A549 (cell line): ENCODE measurements around the gene ICA1L. TPM values are rescaled to one million over a fixed set of nuclear protein-coding genes. Genes with fewer than 3 reads are reported as not detected.

Experiments
- ATAC-seq, 2 experiments: fragments of 200-7000 bp in 1 of 2; fragments of >200 bp in 1 of 2; cut with Nextera tagmentation in 1 of 2; cut with Tn5 transposase in 1 of 2; 3 replicates each; pipeline versions ENCODE4 v1.8.0 to v1.9.1; 2018 to 2020; ENCODE audit warnings: mild to moderate bottlenecking in 1 of 2, moderate library complexity in 1 of 2
- CTCF ChIA-PET: fragments of 300-600 bp; sonication (Branson Sonifier 250); formaldehyde crosslinking; extraction: SDS; loops from one replicate; lab custom pipeline; 2021; ENCODE audit warnings: antibody characterized with exemption, inconsistent platforms; lab: Yijun Ruan, JAX
- POLR2A ChIA-PET: fragments of 350-600 bp; formaldehyde crosslinking; extraction: SDS; loops from one replicate; lab custom pipeline; 2021; ENCODE audit warnings: antibody characterized with exemption, inconsistent platforms; lab: Yijun Ruan, JAX
- DNase-seq, 2 experiments: peaks; one replicate each; pipeline versions ENCODE4 v3.0.0 to v3.0.0-alpha.2; 2011 to 2016; ENCODE audit warnings: low read depth in 1 of 2, low spot score in 1 of 2
- FAIRE-seq: peaks from 2 replicates; lab custom pipeline; 2011; peaks lifted over from hg19 to GRCh38; lab: Jason Lieb, UNC
- H3K27ac ChIP-seq, 2 experiments: fragments of >200 bp; sonication (Bioruptor Twin); formaldehyde crosslinking; 3 replicates each; pipeline ENCODE4 v1.5.1; 2016 to 2017
- H3K4me1 ChIP-seq: fragments of >200 bp; sonication (Bioruptor Twin); formaldehyde crosslinking; 3 replicates; pipeline ENCODE4 v1.6.1; 2016
- H3K4me2 ChIP-seq: fragments of >200 bp; sonication (Bioruptor Twin); formaldehyde crosslinking; 3 replicates; pipeline ENCODE4 v1.6.1; 2016
- H3K4me3 ChIP-seq: fragments of >200 bp; sonication (Bioruptor Twin); formaldehyde crosslinking; 3 replicates; pipeline ENCODE4 v1.5.1; 2016
- H3K9me3 ChIP-seq: fragments of >200 bp; sonication (Bioruptor Twin); formaldehyde crosslinking; 3 replicates; pipeline ENCODE4 v1.6.1; 2016
- BHLHE40 ChIP-seq: IDR thresholded peaks from 2 replicates; pipeline ENCODE4 v1.6.1; 2012; ENCODE audit warnings: low read depth, low read length, inconsistent platforms
- EHF ChIP-seq: fragments of 250-450 bp; sonication (Bioruptor Pico); IDR thresholded peaks from 2 replicates; pipeline ENCODE4 v1.5.0; 2020; ENCODE audit warnings: mild to moderate bottlenecking
- ELK1 ChIP-seq: fragments of 150-350 bp; IDR thresholded peaks from 2 replicates; pipeline ENCODE4 v1.6.1; 2014; ENCODE audit warnings: low read depth, mild to moderate bottlenecking, low read length
- ESRRA ChIP-seq: fragments of 150-350 bp; IDR thresholded peaks from 2 replicates; pipeline ENCODE4 v1.6.1; 2014; ENCODE audit warnings: mild to moderate bottlenecking, low read length, borderline replicate concordance
- GATA3 ChIP-seq: IDR thresholded peaks from 2 replicates; pipeline ENCODE4 v1.6.1; 2012; ENCODE audit warnings: borderline replicate concordance
- MAFK ChIP-seq: fragments of 450-650 bp; IDR thresholded peaks from 2 replicates; pipeline ENCODE4 v1.6.1; 2014; ENCODE audit not compliant: partially characterized antibody
- MAX ChIP-seq: IDR thresholded peaks from 2 replicates; pipeline ENCODE4 v1.6.1; 2012
- MYC ChIP-seq: IDR thresholded peaks from 2 replicates; pipeline ENCODE4 v1.6.1; 2012; ENCODE audit warnings: mild to moderate bottlenecking, inconsistent platforms, low read length, improper control_type of control experiment, borderline replicate concordance
- RAD21 ChIP-seq, 2 experiments: fragments of >200 bp in 1 of 2; sonication (Bioruptor Twin) in 1 of 2; formaldehyde crosslinking in 1 of 2; IDR thresholded peaks in 1 of 2; conservative IDR thresholded peaks in 1 of 2; 2 replicates in 1 of 2; 3 replicates in 1 of 2; pipeline ENCODE4 v1.6.1; 2012 to 2018; ENCODE audit warnings: inconsistent platforms in 1 of 2
- RARB ChIP-seq: fragments of 250-450 bp; sonication (Bioruptor Pico); IDR thresholded peaks from 2 replicates; pipeline ENCODE4 v1.8.0; 2021; ENCODE audit warnings: mild to moderate bottlenecking, moderate library complexity
- RNF2 ChIP-seq: fragments of 200-600 bp; sonication (generic); IDR thresholded peaks from 2 replicates; pipeline ENCODE4 v1.6.1; 2016; ENCODE audit warnings: low read depth, mild to moderate bottlenecking, antibody characterized with exemption, moderate library complexity, borderline replicate concordance
- SMC3 ChIP-seq: fragments of >200 bp; sonication (Bioruptor Twin); formaldehyde crosslinking; IDR thresholded peaks from 3 replicates; pipeline ENCODE4 v1.6.1; 2018; ENCODE audit warnings: inconsistent platforms
- TP53 ChIP-seq: fragments of 250-450 bp; sonication (Bioruptor Pico); IDR thresholded peaks from 2 replicates; pipeline ENCODE4 v1.5.0; 2021; ENCODE audit warnings: mild to moderate bottlenecking, moderate library complexity
- ZNF302 ChIP-seq: fragments of 250-450 bp; sonication (Bioruptor Pico); IDR thresholded peaks from 2 replicates; pipeline ENCODE4 v1.9.0; 2021; ENCODE audit warnings: inconsistent platforms, mild to moderate bottlenecking, moderate library complexity
- WGBS: methylation state at CpG from one replicate; pipeline ENCODE4 v1.1.6; 2017; ENCODE audit errors: missing lambda C conversion rate; 5-methylcytosine and 5-hydroxymethylcytosine counted together
- polyA plus RNA-seq, 4 experiments: library from polyadenylated mRNA; depleted of rRNA in 3 of 4; stranded (reverse); fragments of >200 nt; fragmentation: RNase III in 1 of 4; extraction: RNeasy Plus Mini Kit Qiagen cat#74134 plus additional on column Dnase treatment in 1 of 4; gene quantifications; 2 replicates in 3 of 4; 3 replicates in 1 of 4; pipeline ENCODE4 v1.2.3, GENCODE V29; 2011 to 2017
- TF ChIP-seq, protein P1 (sequence below): fragments of >200 bp; sonication (Bioruptor Twin); formaldehyde crosslinking; IDR thresholded peaks from 3 replicates; pipeline ENCODE4 v1.5.1; 2016

ICA1L gene
- polyA plus RNA-seq, 2 of the 4 experiments (the other 2 are of a cell fraction), result 2.2 to 6.0 TPM

GRCh38 chr2:202831242-202832220, 40.0 kb downstream of the ICA1L start:
- no peaks in the 10 kb centered on the region for H3K9me3 ChIP-seq
- DNase-seq (peak; percentile 52 to 72), ATAC-seq (peak; percentile 99), FAIRE-seq (no peak)
- H3K27ac ChIP-seq, result 0 out of 6 replicates have a peak overlapping the region, but pooled peaks of 1 of the 2 experiments have one; percentile 29
- H3K4me2 ChIP-seq, result peak overlapping the region; percentile 66
- peaks cover 9% of the 10 kb centered on the region for H3K4me1 ChIP-seq
- ChIA-PET CTCF (interaction anchor here (0.6 to 1.4 kb wide), 6 partner anchors 8 to 984 kb away, joined by 3 to 10 read pairs (median 4); no protein-coding TSS in a partner anchor), POLR2A (no interaction called here)
- H3K4me3 ChIP-seq, result no peak overlapping the region
- TF ChIP-seq ESRRA (no peak), BHLHE40 (no peak), RAD21 (conservative IDR thresholded peaks at IDR 0.05 in 1 of 2, IDR thresholded peaks at IDR 0.05 in 1 of 2) (peak; percentile 92 to 96), SMC3 (peak; percentile 80), MAX (0 out of 2 replicates have a peak, but pooled peaks have one; percentile 4), MAFK (peak; percentile 6)
- TF ChIP-seq, protein P1, sequence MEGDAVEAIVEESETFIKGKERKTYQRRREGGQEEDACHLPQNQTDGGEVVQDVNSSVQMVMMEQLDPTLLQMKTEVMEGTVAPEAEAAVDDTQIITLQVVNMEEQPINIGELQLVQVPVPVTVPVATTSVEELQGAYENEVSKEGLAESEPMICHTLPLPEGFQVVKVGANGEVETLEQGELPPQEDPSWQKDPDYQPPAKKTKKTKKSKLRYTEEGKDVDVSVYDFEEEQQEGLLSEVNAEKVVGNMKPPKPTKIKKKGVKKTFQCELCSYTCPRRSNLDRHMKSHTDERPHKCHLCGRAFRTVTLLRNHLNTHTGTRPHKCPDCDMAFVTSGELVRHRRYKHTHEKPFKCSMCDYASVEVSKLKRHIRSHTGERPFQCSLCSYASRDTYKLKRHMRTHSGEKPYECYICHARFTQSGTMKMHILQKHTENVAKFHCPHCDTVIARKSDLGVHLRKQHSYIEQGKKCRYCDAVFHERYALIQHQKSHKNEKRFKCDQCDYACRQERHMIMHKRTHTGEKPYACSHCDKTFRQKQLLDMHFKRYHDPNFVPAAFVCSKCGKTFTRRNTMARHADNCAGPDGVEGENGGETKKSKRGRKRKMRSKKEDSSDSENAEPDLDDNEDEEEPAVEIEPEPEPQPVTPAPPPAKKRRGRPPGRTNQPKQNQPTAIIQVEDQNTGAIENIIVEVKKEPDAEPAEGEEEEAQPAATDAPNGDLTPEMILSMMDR, result peak; percentile 91
- WGBS, result 6% methylated on average over 6 of the region's 6 CpGs

DNA sequence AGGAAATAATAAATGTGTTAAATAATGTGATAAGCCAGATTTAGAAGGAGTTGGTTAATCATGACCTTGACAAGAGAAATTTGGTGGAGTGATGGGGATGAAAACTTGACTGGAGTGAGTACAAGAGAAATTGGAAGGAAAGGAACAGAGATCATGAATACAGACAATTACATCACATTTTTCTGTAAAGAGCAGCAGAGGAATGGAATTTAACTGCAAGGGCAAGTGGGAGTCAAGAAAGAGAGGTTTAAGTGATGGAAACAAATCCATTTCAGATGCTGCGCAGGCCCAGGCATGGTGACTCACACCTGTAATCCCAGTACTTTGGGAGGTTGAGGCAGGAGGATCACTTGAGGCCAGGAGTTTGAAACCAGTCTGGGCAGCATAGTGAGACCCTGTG, 46.7 kb downstream of the ICA1L start:
- FAIRE-seq (no peak), ATAC-seq (no peak), DNase-seq (no peak)
- H3K4me3 ChIP-seq, result no peak overlapping the region
- H3K9me3 ChIP-seq, result no peaks in the 10 kb centered on the region
- ChIA-PET CTCF (interaction anchor here (0.9 kb wide), 1 partner anchor 21 kb away, joined by 3 read pairs; no protein-coding TSS in a partner anchor), POLR2A (interaction anchor here (0.6 kb wide), 1 partner anchor 540 kb away, joined by 6 read pairs; no protein-coding TSS in a partner anchor)
- 96% methylated on average over 1 of the region's 1 CpG for WGBS
- no peak overlapping the region for H3K27ac ChIP-seq
- TF ChIP-seq ZNF302 (CRISPR knock-in tag), result no peak
- TF ChIP-seq ELK1, result no peak
- no peak for TF ChIP-seq RARB (CRISPR knock-in tag)
- no peaks in the 10 kb centered on the region for H3K4me1 ChIP-seq
- H3K4me2 ChIP-seq, result no peak overlapping the region

DNA sequence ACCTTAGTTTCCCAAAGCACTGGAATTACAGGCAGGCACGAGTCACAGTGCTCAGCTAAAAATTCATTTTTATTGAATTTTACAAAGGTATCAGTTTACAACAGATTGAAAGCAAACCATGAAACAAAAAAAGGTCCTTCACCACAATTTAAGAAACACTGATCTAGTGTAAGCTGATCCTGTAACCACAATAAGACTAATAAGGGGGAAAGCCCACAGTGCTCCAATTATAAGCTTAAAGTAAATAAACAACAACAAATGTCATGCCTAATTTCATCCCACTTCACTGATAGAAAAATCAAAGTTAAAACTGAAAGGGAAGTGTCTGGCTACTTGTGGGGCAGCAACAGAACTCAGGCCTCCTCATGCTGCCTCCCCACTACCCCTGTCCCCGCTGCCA, 49.2 kb downstream of the ICA1L start:
- DNase-seq, result no peak
- Histone ChIP-seq H3K4me2 (no peak overlapping the region), H3K4me3 (no peak overlapping the region), H3K27ac (no peak overlapping the region), H3K9me3 (no peaks in the 10 kb centered on the region), H3K4me1 (no peaks in the 10 kb centered on the region)
- ChIA-PET CTCF (interaction anchor here (0.6 to 3.2 kb wide), 3 partner anchors 9 to 417 kb away, joined by 3 to 10 read pairs (median 3); partner anchors contain the start of gene CYP20A1), POLR2A (no interaction called here)
- no peak for ATAC-seq
- 91% methylated on average over 2 of the region's 2 CpGs for WGBS
- no peak for FAIRE-seq
- TF ChIP-seq EHF (CRISPR knock-in tag) (no peak), MAX (no peak), MYC (no peak), RNF2 (no peak), TP53 (CRISPR knock-in tag) (no peak), GATA3 (no peak), RAD21 (conservative IDR thresholded peaks at IDR 0.05 in 1 of 2, IDR thresholded peaks at IDR 0.05 in 1 of 2) (no peak)
